HG02571 (cell line): ENCODE results near the gene CFAP206.
A peak's percentile ranks its signal among the peaks of the same experiment; 100 is the strongest.

Source experiments
- ATAC-seq: cut with Tn5 transposase; IDR thresholded peaks from one replicate; pipeline ENCODE4 v1.9.1; 2021; ENCODE audit warnings: mild to moderate bottlenecking, moderate library complexity; ENCODE audit not compliant: unreplicated experiment

The CFAP206 gene

DNA sequence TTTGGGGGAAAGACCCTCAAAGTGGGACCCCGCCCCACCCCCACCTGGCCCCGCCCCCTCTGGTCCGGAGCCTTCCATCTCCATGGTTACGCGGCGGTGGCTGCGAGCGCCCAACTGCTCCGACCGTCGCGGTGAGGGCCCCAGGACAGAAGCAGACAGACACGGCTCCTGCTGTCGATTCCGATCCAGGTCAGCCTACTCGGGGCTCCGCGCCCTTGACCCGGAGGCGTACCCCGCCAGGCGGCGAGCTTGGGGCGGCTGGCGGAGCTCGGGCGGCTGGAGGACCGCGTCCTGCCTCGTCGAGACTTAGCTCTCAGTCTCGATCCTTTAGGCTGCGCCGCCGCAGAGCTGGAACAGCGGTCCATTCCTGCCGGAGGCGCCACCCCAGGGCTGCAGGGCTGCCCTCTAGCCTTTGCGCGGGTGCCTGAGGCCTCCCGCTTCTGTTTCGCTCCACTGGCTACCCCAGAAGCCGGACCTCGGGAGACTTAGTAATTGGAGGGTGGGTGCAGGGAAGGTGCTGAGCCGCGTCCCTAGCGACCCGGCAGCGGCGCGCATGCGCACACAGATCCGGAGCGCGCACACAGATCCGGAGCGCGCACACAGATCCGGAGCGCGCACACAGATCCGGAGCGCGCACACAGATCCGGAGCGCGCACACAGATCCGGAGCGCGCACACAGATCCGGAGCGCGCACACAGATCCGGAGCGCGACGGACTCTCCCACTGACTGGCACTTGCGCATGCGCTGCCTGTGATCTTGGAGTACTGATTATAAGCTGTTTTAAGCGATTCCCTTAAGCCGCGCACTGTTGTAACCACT lies at the start of gene CFAP206:
TSS of gene CFAP206 (plus strand) at position 72 of the 820 bp plus-strand sequence. CDS start 1,868 bp downstream, outside the sequence.
- peak; percentile 85 for ATAC-seq

DNA sequence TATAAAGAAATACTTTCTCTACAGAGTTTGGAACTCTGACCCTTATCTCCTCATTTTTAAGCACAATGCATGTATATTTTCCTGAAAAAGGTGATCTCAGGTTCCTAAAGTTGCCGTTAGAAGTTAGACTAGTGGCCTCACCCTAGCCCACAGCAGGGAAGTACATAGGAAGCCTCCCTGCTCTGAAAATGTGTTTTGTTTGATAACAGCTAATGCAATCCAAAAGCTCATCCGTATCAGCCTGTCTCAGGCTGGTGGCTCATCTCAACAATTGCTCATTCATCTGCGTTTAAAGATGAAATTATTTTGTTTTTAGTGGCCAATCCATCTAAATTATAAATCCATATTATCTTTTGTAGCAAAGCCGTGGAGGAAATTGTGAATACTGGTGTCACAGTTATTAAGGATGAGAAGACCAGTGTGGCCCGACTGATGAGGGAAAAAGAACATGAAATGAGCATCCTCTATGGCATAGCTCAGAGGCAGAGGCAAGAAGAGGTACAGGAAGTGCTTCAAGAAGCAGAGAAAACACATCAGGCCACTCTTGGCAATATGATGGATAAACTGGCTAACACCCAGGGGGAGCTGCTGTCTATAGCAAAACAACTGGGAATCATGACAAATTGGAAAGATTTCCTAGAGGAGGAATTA lies 43.0 kb upstream of the CFAP206 start:
- ATAC-seq: no peak

- no peak for ATAC-seq
Measured at GRCh38 chr6:87366072-87366827, 41.5 kb upstream of the CFAP206 start.

DNA sequence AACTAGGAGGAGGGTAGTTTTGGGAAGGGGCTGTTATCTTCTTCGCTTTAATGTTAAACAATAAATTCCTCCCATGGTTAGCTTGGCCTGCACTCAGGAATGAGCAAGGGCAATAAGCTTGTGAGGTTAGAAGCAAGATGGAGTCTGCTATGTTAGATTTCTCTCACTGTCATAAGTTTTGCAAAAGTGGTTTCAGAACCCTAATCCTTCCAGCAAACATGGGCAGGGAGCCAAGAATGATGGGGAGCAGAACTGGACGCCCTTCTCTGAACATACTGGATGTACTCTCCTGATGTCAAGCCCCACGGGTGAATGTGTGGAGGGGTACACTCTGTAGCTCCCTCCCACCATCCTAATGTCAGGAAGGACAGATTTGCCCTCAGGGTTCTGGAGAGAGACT lies 40.9 kb upstream of the CFAP206 start:
- no peak for ATAC-seq

GRCh38 chr6:87373377-87373776 lies 34.4 kb upstream of the CFAP206 start:
- ATAC-seq: no peak

- ATAC-seq: no peak
Measured at GRCh38 chr6:87375315-87375714, 32.5 kb upstream of the CFAP206 start.

GRCh38 chr6:87376643-87377042 lies 31.1 kb upstream of the CFAP206 start:
- no peak for ATAC-seq

DNA sequence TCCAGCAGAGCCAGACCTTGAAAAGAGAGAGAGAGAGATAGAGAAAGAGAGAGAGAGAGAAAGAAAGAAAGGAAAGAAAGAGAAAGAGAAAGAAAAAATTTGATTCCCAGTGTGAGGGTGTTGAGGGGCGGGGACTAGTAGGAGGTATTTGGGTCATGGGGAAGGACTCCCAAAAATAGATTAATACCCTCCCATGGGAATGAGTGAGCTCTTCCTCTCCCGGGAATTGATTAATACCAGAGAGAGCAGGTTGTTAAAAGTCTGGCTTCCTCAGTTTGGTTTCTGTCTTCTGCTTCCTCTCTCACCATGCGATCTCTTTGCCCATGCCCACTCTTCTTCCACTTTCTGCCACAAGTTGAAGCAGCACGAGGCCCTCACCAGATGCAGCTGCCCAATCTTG lies 28.8 kb upstream of the CFAP206 start:
- peak; percentile 50 for ATAC-seq

- ATAC-seq: no peak
Measured at GRCh38 chr6:87382861-87383260, 24.9 kb upstream of the CFAP206 start.

- ATAC-seq: no peak
Measured at GRCh38 chr6:87384038-87384437, 23.7 kb upstream of the CFAP206 start.

DNA sequence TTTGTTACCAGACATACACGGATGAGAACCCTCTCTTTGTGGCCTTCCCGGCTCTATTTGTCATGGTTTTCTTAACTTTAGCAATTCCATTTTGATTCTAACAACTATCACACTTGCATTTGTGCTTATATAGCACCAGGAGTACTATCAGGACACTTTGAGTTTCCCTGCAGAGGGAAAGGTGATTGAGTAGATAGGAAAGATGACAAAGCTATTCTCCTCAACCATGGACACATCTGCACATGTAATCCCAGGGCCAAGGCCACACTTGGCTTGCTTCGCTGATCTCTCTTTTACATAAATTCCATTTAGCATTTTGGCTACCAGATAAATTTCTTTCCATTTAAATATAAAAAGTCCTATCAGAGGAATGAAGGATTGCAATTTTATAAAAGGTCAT lies 23.3 kb upstream of the CFAP206 start:
- no peak for ATAC-seq

DNA sequence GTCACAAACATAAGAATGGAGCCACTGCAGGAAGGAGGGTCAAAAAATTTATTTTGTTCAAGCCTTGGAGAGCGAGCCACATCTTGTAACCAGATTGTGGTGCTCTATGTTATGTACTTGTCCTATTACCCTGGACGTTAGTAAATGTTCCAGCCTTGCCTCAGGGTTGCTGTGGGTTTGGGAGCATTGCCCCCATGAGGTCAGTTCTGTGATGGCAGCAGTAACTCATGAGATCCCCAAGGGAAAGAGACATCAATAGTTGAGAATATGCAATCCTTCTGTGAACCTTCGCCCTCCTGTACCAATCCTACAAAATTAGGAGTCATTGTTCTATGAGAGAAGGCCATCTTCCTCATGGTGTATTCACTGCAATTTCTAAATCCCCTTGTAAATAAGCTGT lies 16.4 kb upstream of the CFAP206 start:
- ATAC-seq: no peak

DNA sequence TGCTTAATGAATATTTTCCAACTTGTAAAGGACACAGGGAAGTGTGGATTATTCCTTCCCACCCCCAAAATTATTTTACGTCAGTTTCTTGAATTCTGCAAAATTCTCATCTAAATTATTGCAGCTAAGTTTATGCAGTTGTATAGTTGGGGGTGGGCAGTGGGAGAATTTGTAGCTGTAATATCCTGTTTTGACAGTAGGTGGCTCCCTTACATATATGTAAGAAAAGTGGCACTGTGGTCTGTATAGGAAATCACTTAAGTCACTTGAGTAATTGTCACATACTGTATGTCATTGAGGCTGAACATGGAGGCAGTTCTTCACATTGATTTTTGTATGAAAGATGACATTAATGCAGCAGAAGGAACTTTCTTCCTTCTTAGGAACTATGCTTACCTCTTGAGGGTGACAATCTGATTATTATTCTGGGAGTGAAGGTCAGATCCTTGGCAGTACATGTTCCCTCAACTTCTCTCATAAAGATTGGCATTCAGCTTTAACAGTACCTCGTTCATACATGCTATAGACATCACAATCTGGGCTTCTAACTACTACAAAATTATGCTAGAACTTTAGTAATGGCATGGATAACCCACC lies 14.6 kb upstream of the CFAP206 start:
- ATAC-seq: peak; percentile 71

- no peak for ATAC-seq
Measured at GRCh38 chr6:87395431-87395830, 12.3 kb upstream of the CFAP206 start.

DNA sequence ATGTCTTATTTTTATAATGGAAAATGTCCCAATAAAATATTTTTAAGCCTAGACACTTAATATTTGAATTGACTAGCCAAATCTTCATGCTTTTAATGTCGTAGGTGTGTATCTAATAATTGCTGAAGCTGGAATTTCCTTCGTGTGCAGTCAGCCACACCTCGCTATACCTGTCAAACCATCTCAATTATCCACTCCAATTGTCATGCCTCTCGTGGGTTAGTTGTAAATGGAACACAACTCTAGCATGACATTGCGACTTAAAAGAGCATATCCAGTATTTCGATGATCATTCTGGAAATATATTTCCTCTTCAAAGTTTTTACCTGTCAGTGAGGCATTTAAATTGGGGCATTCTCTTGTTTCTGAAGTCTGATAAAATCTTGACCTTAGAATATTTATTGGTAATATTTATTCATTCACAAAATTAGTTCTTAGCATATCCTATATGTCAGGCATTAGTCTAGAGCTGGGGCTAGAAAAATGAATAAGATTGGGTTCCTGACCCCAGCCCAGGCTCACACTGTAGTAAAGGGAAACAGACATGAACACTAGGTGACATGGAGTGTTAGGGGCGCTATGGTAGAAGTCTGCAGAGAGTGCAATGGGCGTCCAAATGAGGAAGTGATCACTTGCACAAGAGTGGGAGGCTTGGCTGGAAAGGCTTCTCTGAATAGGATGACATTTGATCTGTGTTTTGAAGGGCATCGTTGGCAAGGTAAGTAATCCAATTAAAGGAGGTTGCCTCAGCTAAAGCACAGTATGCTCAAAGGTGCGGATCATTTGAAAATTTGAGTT lies 11.0 kb upstream of the CFAP206 start:
- ATAC-seq: peak; percentile 72

DNA sequence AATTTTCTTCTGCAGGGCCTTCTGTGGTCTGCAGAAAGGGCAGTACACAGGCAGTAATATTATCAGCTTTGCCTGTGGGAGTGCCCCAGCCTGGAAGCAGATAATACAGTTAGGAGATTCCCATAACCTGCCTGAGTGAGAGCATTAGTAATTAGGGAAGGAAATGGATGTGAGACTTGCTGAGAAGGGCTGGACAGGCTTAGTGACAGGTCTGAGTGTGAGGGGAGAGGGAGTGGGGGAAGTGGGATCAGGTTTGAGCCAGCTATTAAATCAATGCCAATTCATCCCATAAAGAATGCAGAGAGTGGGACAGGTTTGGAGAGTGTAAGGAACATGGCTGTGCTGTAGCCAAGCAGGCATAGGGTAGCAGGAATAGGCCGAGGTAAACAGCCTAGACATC lies 10.1 kb upstream of the CFAP206 start:
- no peak for ATAC-seq

- ATAC-seq: no peak
Measured at GRCh38 chr6:87401832-87402231, 5.9 kb upstream of the CFAP206 start.

GRCh38 chr6:87407561-87407900 lies 241 bp upstream of the CFAP206 start:
- ATAC-seq: peak; percentile 19

- no peak for ATAC-seq
Measured at GRCh38 chr6:87408721-87409155, 966 bp downstream of the CFAP206 start.

DNA sequence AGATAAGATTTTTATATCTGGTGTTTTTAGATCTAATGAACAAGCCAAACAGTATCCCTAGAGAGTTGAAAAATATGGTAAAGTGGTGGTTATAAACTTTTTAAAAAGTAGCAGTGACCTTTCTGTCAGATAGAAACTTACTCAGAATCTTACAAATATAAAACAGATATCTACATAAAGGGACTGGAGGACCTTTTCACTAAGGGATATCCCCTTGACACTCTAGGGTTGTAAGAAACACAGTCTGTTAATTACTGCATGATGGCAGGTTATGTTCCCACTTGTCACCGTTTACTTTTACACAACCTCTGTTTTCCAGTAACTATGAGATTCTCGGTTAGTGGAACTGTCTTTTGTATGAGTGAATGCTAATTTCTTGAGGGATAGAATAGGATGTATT lies 11.5 kb downstream of the CFAP206 start:
- ATAC-seq: no peak

GRCh38 chr6:87420360-87420759 lies 12.6 kb downstream of the CFAP206 start:
- no peak for ATAC-seq
